ENCODE results near the gene FIGN.

- TF ChIP-seq CTCF (IDR thresholded peaks at IDR 0.05 in 4 of 5, conservative IDR thresholded peaks at IDR 0.05 in 1 of 5) (no peak), POLR2A (IDR thresholded peaks at IDR 0.05) (no peak)
Measured at GRCh38 chr2:163657281-163657656, 78.5 kb downstream of the FIGN start.

Data from gastrocnemius medialis (tissue), 4 donors.